ENCODE measurements around the gene PCNX2.

The PCNX2 gene

DNA sequence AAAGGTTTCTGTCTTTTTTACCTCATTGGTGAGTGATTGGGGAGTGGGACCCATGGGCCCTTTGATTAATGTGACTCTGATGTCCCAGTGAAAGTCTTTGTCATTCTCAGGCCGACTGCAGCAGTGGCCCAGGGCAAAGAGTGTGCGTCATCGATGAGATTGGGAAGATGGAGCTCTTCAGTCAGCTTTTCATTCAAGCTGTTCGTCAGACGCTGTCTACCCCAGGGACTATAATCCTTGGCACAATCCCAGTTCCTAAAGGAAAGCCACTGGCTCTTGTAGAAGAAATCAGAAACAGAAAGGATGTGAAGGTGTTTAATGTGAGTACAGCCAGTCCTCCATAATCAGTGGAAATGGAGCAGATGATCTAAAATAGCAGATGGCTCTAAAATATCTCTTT is 325.7 kb downstream of the PCNX2 start:
- no peak overlapping the region for H3K4me3 ChIP-seq (replicated peaks; ENCODE audit: low read depth, low read length)
- H3K36me3 ChIP-seq (ENCODE audit: control insufficient read depth, insufficient read depth, low read length), result peaks cover 7% of the 10 kb centered on the region
- TF ChIP-seq CTCF (IDR thresholded peaks at IDR 0.05; ENCODE audit: insufficient read depth, low read length, poor library complexity, severe bottlenecking), result no peak
- no peaks in the 10 kb centered on the region for H3K27me3 ChIP-seq (replicated peaks; ENCODE audit: control insufficient read depth, insufficient read depth, low read length)
- DNase-seq (ENCODE audit: extremely low read depth, insufficient read length), result no peak

GRCh38 chr1:232968965-232969364 is 326.6 kb downstream of the PCNX2 start:
- Histone ChIP-seq H3K4me3 (replicated peaks; ENCODE audit: low read depth, low read length) (no peak overlapping the region), H3K36me3 (ENCODE audit: control insufficient read depth, insufficient read depth, low read length) (peaks cover 7% of the 10 kb centered on the region)
- DNase-seq (ENCODE audit: extremely low read depth, insufficient read length), result no peak

GRCh38 chr1:232968391-232968790 is 327.1 kb downstream of the PCNX2 start:
- no peak for TF ChIP-seq CTCF (IDR thresholded peaks at IDR 0.05; ENCODE audit: insufficient read depth, low read length, poor library complexity, severe bottlenecking)
- Histone ChIP-seq H3K27me3 (replicated peaks; ENCODE audit: control insufficient read depth, insufficient read depth, low read length) (no peaks in the 10 kb centered on the region), H3K36me3 (ENCODE audit: control insufficient read depth, insufficient read depth, low read length) (peaks cover 7% of the 10 kb centered on the region), H3K4me3 (replicated peaks; ENCODE audit: low read depth, low read length) (no peak overlapping the region)
- no peak for DNase-seq (ENCODE audit: extremely low read depth, insufficient read length)

More at GRCh38 chr1:232968965-232969364, 326.6 kb downstream of the PCNX2 start:
- H3K27me3 ChIP-seq (replicated peaks; ENCODE audit: control insufficient read depth, insufficient read depth, low read length), result no peaks in the 10 kb centered on the region
- TF ChIP-seq CTCF (IDR thresholded peaks at IDR 0.05; ENCODE audit: insufficient read depth, low read length, poor library complexity, severe bottlenecking), result no peak

GRCh38 chr1:232966663-232967062 is 328.9 kb downstream of the PCNX2 start:
- Histone ChIP-seq H3K4me3 (replicated peaks; ENCODE audit: low read depth, low read length) (no peak overlapping the region), H3K36me3 (ENCODE audit: control insufficient read depth, insufficient read depth, low read length) (peaks cover 7% of the 10 kb centered on the region), H3K27me3 (replicated peaks; ENCODE audit: control insufficient read depth, insufficient read depth, low read length) (no peaks in the 10 kb centered on the region)
- TF ChIP-seq CTCF (IDR thresholded peaks at IDR 0.05; ENCODE audit: insufficient read depth, low read length, poor library complexity, severe bottlenecking), result no peak
- no peak for DNase-seq (ENCODE audit: extremely low read depth, insufficient read length)

- H3K4me3 ChIP-seq (replicated peaks; ENCODE audit: low read depth, low read length), result peak overlapping the region; percentile 13; the same call in 1 of the 2 replicates
- DNase-seq (ENCODE audit: extremely low read depth, insufficient read length), result no peak
- peaks cover 1% of the 10 kb centered on the region for H3K36me3 ChIP-seq (ENCODE audit: control insufficient read depth, insufficient read depth, low read length)
Observed at GRCh38 chr1:232965912-232966217, 329.7 kb downstream of the PCNX2 start.

More at GRCh38 chr1:232965912-232966217, 329.7 kb downstream of the PCNX2 start:
- no peak for TF ChIP-seq CTCF (IDR thresholded peaks at IDR 0.05; ENCODE audit: insufficient read depth, low read length, poor library complexity, severe bottlenecking)
- H3K27me3 ChIP-seq (replicated peaks; ENCODE audit: control insufficient read depth, insufficient read depth, low read length), result no peaks in the 10 kb centered on the region

Data from GM06990 (cell line).